ENCODE results near the gene MGAT3. TPM values are rescaled to one million over a fixed set of nuclear protein-coding genes. Genes with fewer than 3 reads are reported as not detected.

The MGAT3 gene
- total RNA-seq, 1 experiment from 2014 or later: 5.0 TPM

DNA sequence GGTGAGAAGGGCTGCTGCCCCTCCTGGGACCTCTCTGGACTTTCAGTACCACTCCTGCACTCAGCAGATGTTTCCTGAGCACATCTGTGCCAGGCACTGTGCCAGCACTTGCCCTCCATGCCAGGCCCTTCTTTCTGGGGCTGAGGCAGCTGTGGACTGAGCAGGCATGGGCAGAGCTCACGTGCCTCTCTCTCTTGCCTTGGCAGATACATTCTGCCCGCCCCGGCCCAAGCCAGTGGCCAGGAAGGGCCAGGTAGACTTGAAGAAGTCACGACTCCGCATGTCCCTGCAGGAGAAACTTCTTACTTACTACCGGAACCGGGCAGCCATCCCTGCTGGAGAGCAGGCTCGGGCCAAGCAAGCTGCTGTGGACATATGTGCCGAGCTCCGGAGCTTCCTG is 55.2 kb downstream of the MGAT3 start:
- no peak overlapping the region for H2AFZ ChIP-seq (ENCODE audit: low read length)
- no peaks in the 10 kb centered on the region for H3K4me1 ChIP-seq (ENCODE audit: insufficient read depth, low read length)
- no peak overlapping the region for H4K5ac ChIP-seq (ENCODE audit: insufficient read length, low read depth, low read length)
- no peak overlapping the region for H3K4ac ChIP-seq (ENCODE audit: low read depth, low read length)
- H3K4me1 Mint-ChIP-seq: peaks cover 4 to 5% of the 10 kb centered on the region in 2 experiments; a peak in 3 of 4 replicates
- H4K91ac ChIP-seq (ENCODE audit: insufficient read length, low read depth, low read length): no peak overlapping the region
- H3K23me2 ChIP-seq (ENCODE audit: insufficient read length, low read depth, low read length, poor library complexity, severe bottlenecking): no peaks in the 10 kb centered on the region
- H3K56ac ChIP-seq (ENCODE audit: insufficient read length, low read depth, low read length): no peak overlapping the region
- no peaks in the 10 kb centered on the region for H4K20me1 ChIP-seq (ENCODE audit: control insufficient read depth, insufficient read depth, insufficient read length)
- H3K36me3 Mint-ChIP-seq (ENCODE audit: insufficient read depth in 1 of 3, low read depth in 3 of 3): peaks cover 70 to 96% (median 75%) of the 10 kb centered on the region in 3 experiments
- H2BK15ac ChIP-seq (ENCODE audit: low read depth, low read length): no peak overlapping the region
- H3K14ac ChIP-seq (ENCODE audit: insufficient read depth, low read length): no peak overlapping the region
- no peak overlapping the region for H2BK20ac ChIP-seq (ENCODE audit: low read depth, low read length, poor library complexity, severe bottlenecking)
- no peak overlapping the region for H2BK12ac ChIP-seq (ENCODE audit: insufficient read length, low read depth, low read length)
- H3K27ac Mint-ChIP-seq: no peak overlapping the region
- no peak overlapping the region for H2BK120ac ChIP-seq (ENCODE audit: low read depth, low read length, poor library complexity, severe bottlenecking)
- H3K79me2 ChIP-seq (ENCODE audit: insufficient read depth, low read length): no peaks in the 10 kb centered on the region
- no peak overlapping the region for H3K23ac ChIP-seq (ENCODE audit: insufficient read length, low read depth, low read length)
- no peak overlapping the region for H3T11ph ChIP-seq (ENCODE audit: low read length)
- H2AK5ac ChIP-seq (ENCODE audit: insufficient read length, low read length): no peak overlapping the region
- H2BK5ac ChIP-seq (ENCODE audit: insufficient read length, low read length): no peak overlapping the region
- H3K4me2 ChIP-seq (ENCODE audit: insufficient read depth, insufficient read length, low read length): no peak overlapping the region
- H3K27ac ChIP-seq (ENCODE audit: insufficient read length, low read depth, low read length): no peak overlapping the region
- no CpG with 5 or more reads among the region's 10 CpGs for WGBS (ENCODE audit: extremely low coverage, insufficient read length, low lambda C conversion rate)
- no peaks in the 10 kb centered on the region for H3K9me3 ChIP-seq (ENCODE audit: control insufficient read depth, low read depth, low read length)
- no peak for DNase-seq
- TF ChIP-seq, protein P1, sequence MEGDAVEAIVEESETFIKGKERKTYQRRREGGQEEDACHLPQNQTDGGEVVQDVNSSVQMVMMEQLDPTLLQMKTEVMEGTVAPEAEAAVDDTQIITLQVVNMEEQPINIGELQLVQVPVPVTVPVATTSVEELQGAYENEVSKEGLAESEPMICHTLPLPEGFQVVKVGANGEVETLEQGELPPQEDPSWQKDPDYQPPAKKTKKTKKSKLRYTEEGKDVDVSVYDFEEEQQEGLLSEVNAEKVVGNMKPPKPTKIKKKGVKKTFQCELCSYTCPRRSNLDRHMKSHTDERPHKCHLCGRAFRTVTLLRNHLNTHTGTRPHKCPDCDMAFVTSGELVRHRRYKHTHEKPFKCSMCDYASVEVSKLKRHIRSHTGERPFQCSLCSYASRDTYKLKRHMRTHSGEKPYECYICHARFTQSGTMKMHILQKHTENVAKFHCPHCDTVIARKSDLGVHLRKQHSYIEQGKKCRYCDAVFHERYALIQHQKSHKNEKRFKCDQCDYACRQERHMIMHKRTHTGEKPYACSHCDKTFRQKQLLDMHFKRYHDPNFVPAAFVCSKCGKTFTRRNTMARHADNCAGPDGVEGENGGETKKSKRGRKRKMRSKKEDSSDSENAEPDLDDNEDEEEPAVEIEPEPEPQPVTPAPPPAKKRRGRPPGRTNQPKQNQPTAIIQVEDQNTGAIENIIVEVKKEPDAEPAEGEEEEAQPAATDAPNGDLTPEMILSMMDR (conservative IDR thresholded peaks at IDR 0.05): no peak
- peaks cover 37% of the 10 kb centered on the region; the same call in 1 of the 2 replicates for H3K27me3 ChIP-seq (ENCODE audit: insufficient read depth, low read length)
- no peak overlapping the region for H4K8ac ChIP-seq (replicated peaks; ENCODE audit: insufficient read length, low read depth, low read length)
- H3K9me3 Mint-ChIP-seq: no peaks in the 10 kb centered on the region; a peak in 2 of 5 replicates
- no peak overlapping the region for H3K4me3 Mint-ChIP-seq
- no peaks in the 10 kb centered on the region for H3K79me1 ChIP-seq (ENCODE audit: insufficient read depth, low read depth, low read length, poor library complexity, severe bottlenecking)
- no peak overlapping the region for H3K9ac ChIP-seq (ENCODE audit: extremely low read depth, insufficient read length, low read length)
- peaks cover 100% of the 10 kb centered on the region for H3K27me3 Mint-ChIP-seq (ENCODE audit: low read depth)
- no peak overlapping the region for H3K18ac ChIP-seq (ENCODE audit: insufficient read length, low read depth, low read length)

Measured in H9 (cell line).